Activated T-helper 9 cell treated with anti-CD3 and anti-CD28 coated beads, Interleukin-2, amount 50 U/mL, for 16 hours (primary cell): Measurements from ENCODE around the gene RPH3AL.
"Not testable (repeated sequence)": the region's sequence is repeated elsewhere in the genome, so short reads cannot be mapped to it uniquely, and the experiment has no call there.

ENCODE experiments used
- DNase-seq: peaks from one replicate; pipeline ENCODE4 v3.0.0-alpha.2; 2020; ENCODE audit warnings: low read depth

The RPH3AL gene

GRCh38 chr17:319266-319665, 33.3 kb downstream of the RPH3AL start:
- no peak for DNase-seq

GRCh38 chr17:317070-317469, 35.5 kb downstream of the RPH3AL start:
- not testable (repeated sequence) for DNase-seq

DNA sequence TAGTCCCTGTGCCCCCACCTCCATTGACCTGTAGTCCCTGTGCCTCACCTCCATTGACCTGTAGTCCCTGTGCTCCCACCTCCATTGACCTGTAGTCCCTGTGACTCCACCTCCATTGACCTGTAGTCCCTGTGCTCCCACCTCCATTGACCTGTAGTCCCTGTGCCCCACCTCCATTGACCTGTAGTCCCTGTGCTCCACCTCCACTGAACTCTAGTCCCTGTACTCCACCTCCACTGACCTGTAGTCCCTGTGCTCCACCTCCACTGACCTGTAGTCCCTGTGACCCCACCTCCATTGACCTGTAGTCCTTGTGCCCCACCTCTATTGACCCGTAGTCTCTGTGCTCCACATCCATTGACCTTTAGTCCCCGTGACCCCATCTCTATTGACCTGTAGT, 37.2 kb downstream of the RPH3AL start:
- DNase-seq: not testable (repeated sequence)

DNA sequence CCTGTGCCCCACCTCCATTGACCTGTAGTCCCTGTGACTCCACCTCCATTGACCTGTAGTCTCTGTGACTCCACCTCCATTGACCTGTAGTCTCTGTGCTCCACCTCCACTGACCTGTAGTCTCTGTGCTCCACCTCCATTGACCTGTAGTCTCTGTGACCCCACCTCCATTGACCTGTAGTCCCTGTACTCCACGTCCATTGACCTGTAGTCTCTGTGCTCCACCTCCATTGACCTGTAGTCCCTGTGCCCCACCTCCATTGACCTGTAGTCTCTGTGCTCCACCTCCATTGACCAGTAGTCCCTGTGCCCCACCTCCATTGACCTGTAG, 38.0 kb downstream of the RPH3AL start:
- DNase-seq: not testable (repeated sequence)

GRCh38 chr17:313911-314613, 38.5 kb downstream of the RPH3AL start:
- DNase-seq: no peak

- DNase-seq: no peak
These were observed 39.4 kb downstream of the RPH3AL start for GRCh38 chr17:313231-313630.

DNA sequence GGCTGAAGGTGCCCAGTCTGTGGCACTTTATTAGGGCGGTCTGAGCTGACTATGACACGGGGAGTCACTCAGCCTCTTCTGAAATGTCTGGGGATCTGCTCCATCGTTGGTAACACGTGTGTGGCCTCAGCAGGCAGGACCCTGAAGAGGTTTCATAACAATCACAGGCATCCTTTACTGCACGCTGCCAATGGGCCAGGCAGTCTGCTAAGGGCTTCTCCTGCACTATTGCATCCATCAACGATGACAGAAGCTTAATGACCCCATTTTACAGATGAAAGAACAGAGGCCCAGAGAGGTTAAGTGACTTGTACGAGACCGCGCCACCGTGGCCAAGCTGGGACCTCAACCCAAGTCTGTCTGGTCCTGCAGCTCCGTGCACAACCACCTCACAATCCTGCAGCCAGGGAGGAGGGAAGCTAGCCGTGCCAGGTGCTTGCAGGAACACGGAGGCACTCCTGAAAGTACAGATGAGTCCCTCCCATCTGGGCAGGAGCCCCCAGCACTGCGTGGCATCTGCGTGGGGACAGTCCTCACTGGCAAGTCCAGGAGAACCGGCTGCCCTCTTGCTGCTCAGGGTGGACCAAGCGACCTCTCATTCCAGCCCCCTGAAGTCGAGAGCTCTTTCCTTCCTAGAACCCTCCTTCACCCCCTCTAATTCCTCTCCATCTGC, 40.0 kb downstream of the RPH3AL start:
- DNase-seq: no peak

DNA sequence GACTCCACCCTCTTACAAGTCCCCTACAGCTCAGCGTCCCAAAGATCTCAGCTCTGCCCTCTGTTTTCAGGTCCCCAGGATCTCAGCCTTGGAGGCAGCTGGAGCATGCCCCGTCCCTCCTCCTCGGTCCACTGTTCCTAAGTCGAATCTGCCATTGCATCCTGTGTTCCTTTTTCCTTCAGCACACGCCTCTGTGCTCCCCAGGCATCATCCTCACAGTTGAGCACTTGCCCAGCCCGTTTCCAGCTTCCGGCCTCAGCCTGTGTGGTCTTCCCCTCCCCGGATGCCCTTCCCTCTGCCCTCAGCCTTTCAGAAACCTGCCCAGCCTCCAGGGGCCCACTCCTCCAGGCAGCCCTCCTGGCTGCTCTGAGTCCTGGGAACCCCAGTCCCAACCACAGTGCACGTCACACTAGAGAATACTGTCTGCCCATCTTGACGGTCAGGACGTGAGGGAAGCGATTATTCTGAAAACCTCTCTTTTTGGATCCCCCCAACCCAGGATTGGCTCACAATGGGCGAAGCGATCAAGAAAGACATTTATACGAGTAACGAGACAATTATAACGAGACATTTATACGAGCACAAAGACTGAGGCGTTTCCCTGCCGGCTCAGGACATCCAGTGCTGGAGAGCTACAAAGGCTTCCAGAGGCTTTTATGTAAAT, 41.4 kb downstream of the RPH3AL start:
- no peak for DNase-seq

- DNase-seq: no peak
These were observed 42.2 kb downstream of the RPH3AL start for GRCh38 chr17:310111-311010.

DNA sequence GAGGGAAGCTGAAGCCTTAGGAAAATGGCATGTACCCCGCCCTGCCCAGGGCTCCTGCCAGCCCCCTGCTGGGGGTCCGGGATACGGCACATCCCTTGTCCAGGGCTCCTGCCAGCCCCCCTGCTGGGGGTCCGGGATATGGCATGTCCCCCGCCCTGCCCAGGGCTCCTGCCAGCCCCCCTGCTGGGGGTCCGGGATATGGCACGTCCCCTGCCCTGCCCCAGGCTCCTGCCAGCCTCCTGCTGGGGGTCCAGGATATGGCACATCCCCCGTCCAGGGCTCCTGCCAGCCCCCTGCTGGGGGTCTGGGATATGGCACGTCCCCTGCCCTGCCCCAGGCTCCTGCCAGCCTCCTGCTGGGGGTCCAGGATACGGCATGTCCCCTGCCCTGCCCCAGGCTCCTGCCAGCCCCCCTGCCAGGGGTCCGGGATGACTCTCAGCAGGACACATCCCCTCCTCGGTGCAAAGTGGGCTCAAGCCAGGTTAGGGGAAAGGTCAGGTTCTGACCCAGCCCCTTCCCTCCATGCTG, 43.2 kb downstream of the RPH3AL start:
- no peak for DNase-seq

DNA sequence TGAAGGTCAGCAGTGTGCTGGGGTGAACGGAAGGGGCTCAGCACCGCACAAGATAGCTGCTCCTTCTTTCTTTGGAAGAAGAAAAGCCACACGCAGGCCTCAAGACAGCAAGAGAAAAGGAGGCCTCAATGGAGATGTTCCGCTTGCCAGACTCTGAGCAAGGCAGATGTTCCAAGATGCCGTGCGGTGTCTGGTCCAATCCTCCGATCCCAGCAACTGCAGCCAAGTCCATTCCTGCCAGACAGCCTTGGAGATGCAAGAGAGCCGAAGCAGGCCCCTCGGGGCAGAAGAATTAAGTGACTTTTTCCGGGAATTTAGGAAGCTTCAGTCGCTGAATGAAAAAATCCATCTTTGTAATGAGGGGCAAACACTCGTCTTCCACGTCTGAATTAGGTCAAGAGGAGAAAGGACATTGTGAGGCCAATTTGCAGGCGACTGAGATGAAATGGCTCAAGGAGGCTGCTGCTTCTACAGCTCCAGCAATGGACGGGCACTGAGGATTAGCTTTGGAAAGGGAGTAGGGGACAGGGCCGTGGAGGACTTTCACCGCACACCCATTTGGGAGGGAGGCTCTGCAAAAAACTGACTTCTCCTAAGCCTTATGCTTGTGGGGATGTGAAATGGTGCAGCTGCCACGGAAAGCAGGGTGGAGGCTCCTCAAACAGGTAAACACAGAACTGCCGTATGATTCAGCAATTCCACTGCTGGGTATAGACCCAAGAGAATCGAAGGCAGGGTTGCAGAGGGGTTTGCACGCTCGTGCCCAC, 44.7 kb downstream of the RPH3AL start:
- DNase-seq: no peak

DNA sequence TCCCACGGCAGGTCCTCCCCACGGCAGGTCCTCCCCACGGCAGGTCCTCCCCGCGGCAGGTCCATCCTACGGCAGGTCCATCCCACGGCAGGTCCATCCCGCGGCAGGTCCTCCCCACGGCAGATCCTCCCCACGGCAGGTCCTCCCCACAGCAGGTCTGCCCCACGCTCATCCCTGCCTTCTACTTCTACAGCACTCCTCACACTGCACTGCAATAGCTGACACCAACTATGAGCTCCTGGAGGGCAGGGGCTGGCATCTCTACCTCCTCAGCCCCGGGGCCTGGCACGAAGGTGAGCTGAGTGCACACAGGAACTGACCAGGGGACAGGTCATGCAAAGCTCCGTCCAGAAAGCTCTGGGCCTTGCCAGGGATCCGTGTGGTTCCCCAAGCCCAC, 45.3 kb downstream of the RPH3AL start:
- no peak for DNase-seq

DNA sequence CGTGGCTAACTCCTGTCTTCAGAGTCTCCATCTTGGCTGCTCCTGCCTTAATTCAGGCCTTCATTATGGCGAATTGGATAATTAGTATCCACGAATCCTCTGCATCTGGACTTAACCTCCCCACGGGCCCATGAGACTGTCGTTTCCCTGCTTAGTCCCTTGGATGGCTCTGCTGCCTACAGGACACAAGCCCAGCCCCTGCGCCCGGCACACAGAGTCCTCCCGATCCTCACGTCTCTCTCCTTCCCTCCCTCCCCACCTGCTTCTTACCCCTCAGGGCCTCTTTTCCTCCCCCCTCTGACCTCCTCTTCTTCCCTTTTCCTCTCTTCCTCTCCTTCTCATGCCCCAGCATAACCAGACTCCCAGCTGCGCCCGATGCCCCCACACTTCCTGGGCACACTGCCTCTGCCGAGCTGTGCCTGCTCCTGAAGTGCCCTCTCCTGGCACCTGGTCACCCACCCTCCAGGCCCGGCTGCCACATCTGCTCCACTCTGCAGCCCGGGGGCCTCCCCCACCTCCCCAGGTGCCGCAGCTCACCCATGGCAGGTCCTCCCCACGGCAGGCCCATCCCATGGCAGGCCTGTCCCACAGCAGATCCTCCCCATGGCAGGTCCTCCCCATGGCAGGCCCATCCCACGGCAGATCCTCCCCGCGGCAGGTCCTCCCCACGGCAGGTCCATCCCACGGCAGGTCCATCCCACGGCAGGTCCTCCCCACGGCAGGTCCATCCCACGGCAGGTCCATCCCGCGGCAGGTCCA, 45.9 kb downstream of the RPH3AL start:
- DNase-seq: no peak

GRCh38 chr17:306116-306515, 46.5 kb downstream of the RPH3AL start:
- no peak for DNase-seq

DNA sequence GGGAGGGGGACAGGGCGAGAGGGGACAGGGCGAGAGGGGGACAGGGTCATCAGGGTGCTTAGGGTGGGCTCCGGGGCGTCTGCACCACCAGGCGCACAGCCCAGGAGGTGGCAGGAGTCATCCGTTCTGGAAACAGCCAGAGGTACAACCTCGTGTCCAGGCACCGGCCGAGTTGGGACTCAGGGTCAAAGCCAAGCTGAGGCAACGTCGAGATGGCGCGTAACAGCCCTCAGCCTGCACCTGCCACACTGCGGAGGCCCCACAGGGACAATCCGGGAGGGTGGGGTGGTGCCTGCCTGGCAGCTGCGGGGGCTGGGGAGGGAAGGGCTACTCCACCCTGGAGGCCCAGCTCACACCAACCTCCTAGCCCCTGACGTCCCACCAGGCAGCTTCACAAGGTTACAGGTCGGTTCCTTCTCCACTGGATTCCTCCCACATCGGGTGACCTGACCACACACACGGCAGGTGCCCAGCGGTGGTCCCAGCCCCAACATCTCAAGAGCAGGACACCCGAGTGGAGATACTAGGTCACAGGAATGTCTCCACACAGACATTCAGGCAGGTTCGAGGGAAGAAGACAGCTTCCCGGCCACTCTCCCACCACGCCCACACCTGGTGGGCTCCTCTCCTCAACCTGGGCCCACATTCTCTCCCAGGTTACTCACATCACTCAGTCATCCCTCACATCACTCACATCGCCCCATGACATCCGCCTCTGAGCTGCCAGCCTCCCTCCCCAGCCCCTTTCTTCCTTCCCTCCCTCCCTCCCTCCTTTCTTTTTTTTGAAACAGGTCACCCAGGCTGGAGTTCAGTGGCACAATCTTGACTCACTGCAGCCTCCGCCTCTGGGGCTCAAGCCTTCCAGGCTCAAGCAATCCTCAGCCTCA, 47.3 kb downstream of the RPH3AL start:
- DNase-seq: no peak

DNA sequence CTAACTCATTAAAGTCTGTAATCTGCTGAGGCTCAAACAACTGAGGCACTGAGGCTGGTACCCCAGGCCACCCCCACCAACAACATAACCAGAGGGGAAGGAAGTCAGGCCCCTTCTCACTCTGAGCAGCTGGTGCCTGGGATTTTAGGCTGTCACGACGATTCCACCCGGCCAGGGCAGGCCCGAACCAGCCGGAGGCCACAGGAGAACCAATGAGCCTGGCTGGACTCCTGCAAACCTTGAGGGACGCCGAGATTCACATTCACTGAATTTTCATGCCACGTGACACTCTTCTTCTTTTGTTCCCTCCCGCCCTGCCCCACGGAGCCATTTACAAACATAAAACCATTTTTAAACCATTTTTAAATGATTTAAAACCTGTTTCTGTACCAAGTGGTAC, 48.1 kb downstream of the RPH3AL start:
- no peak for DNase-seq

- no peak for DNase-seq
These were observed 49.4 kb downstream of the RPH3AL start for GRCh38 chr17:303168-303567.

GRCh38 chr17:302300-302698, 50.3 kb downstream of the RPH3AL start:
- no peak for DNase-seq

DNA sequence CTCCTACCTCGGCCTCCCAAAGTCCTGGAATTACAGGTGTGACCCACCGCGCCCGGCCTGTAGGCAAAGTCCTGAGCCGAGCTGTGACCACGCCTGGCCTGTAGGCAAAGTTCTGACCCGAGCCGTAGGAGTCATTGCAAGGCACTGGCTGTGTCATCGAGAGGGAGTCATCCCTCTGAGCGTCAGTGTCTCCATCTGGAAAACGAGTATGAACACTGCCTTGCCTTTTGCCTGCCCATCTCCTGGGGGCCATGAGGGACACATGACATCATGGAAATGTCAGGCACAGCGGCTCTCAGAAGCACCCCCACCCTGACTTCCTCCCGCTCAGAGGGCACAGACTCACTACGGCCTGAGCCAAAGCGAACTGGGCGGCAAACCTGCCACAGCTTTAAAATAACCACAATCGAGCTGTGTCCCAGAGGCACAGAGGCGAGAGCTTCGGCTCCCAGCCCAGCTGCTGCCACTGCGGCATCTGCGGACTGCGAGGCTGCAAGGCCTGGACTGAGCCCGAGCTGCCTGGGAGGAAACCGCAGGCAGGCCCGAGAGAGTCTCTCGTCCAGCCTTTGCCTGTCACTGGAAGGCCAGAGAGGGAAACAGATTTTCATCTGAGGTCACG, 50.8 kb downstream of the RPH3AL start:
- DNase-seq: no peak
